Activated naive CD8-positive, alpha-beta T cell treated with anti-CD3 and anti-CD28 coated beads, Interleukin-2, amount 50 U/mL, for 16 hours (primary cell): ENCODE data around the gene AKAP13.
A peak's percentile ranks its signal among the peaks of the same experiment; 100 is the strongest.

Experiments used
- DNase-seq: peaks from one replicate; pipeline ENCODE4 v3.0.0-alpha.2; 2020; ENCODE audit warnings: low read depth, low spot score

AKAP13 gene

DNA sequence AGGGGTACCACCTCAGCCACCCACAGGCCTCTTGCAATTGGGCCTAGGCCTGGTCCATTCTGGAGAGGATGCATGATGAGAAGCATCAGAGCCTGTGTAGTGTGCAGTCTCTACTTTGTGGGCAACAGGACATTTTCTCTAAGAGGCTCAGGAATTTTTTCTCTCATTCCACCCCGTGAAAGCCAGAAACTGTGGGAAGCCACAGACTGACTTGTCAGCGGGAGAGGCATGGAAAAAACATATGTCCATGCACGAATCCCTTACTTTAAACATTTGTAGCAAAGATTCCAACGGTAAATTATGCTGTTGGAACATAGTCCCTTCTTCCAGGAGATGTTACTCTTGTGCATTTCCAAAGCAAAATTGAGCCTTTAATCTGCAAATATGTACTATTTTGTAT, 217.8 kb downstream of the AKAP13 start:
- DNase-seq: no peak

DNA sequence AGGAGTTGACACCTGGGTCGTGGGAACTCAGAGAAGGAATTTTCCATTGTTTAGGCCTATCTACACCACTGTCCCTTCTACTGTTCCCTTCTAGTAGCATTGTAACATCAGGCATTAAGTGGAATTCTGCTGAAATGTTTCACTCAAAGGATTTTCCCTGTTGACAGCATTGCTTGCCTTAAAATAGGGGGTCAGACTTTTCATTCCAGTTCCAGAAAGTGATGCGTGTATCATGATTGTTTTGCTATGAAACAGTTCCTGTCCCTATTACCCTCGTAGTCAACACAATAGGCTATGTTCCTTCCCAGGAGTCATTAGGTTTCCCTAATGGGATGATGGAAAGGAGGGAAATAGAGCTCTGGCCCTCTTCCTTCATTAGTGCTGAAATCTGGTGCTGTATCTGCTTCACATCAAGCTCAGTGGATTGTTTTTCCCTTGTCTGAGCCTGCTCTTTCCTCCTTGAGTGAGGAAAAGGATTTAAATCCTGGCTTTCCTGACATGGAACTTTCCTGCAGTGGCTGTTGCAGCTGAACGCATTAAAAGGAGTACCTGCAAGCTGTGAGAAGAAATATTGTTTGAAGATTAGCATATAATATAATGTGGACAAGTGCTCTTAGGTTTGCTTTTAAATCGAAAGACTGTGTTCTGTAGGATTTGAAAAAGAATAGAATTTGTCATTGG, 218.5 kb downstream of the AKAP13 start:
- no peak for DNase-seq

DNA sequence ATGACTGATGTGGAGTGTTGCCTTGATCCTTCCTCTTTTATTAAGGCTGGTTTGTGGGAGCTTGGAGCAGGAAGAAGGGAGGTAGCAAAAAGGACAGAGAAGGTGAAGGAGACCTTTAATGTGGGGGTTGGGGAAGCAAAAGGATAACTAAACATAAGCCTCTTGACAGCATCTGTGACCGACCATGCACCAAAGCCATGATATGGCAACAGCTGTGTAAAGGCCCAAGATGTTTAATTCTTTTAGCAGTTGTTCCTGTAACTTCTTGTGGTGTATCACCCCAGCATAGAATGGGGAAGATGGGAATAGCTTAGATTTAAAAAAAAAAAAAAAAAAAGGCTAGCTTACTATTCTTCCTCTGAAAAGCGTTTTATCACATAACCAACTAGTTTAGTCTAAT, 219.6 kb downstream of the AKAP13 start:
- no peak for DNase-seq

DNA sequence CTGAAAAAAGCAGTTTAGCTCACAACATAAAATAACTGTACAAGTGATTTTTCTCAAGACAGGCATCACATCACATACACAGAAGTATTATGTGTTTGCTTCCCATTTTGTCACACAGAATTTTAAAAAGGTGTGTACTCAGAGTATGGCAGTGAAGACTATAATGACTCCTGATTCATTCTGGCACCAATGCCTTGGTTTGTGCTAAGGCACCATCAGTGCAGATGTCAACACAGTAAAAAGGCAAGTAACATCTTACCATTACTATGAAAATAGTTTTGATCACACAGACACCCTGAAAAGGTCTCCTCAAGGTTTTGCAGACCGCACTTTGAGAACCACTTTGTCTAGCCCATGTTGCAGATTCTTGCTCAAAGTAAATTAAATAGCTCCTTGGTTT, 222.8 kb downstream of the AKAP13 start:
- DNase-seq: no peak

DNA sequence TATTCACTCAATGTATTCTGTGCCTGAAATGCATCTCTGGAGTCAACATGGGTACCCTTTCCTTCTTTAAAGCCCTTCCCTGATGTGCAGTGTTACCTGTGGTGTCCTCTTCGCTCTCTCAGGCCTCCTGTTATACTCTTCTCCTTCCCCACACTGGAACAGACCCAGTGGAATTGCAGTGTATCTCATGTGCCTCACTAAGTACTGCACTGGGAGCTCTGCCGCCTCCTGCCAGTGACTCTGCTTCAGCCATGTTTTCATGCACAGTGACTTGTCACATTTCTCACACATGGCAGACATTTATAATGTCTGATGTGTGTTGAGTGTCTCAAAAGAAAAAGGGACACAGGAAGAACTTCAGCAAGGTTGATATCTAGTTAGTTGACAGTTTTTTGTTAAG, 223.3 kb downstream of the AKAP13 start:
- no peak for DNase-seq

DNA sequence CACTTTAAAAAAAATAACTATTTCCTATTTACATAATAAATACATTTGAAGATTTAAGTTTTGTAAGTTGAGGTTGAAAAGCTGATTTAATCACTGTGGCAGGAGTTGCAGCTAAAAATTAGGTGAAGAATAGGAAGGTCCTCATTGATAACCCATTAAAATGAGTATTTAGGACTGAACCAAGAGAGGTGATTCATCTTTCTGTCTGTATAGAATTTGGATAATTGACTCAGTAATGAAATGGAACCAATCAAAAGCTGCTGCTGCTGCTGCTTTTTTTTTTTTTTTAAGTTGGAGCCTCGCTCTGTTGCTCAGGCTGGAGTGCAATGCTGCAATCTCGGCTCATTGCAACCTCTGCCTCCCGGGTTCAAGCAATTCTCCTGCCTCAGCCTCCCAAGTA, 223.8 kb downstream of the AKAP13 start:
- no peak for DNase-seq

DNA sequence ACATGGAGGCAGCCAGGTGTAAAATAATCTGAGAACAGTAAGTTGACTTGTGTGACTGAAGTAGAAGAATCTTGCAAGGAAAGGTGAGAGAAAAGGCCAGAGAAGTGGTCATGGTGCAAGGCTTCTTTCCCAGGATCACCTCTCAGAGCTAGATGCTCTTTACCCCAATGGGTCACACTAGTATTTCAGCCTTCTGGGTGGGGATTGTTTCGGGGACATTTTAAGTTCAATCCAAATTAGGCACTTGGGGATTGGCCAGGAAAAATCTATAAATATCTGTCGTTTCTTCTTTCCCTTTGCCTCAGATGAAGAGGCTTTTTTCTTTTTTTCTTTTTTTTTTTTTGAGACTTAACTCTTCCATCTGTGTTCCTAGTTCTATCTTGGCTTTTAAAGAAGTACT, 226.3 kb downstream of the AKAP13 start:
- no peak for DNase-seq

DNA sequence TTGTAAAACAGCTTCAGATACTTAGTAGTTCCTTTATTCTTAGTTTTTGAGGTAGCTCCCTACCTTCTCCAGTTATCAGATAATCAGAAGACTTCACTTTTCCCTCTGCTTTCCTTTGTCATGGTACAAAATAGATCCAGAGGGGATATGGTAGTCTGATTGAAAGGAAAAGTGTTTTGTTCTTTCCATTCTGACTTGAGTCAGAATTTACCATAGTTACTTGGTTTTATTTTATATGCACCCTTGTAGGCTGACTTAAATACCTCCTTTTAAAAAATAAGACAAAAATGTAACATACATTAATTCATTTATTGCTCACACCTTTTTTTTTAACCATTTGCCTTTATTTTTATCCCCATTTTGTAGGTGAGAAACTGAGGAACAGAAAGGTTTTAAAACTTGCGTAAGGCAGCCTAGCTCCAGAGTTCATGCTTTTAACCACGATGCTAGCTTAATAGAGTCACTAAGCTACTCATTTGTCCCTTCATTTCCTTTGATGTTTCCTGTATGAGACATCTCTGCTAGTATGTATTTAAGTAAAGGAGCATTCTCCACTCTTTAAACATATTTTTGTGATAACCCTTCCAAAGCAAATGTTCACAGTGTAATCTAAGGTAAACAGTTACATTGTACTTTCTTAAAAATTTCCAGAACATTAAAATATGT, 226.9 kb downstream of the AKAP13 start:
- no peak for DNase-seq

DNA sequence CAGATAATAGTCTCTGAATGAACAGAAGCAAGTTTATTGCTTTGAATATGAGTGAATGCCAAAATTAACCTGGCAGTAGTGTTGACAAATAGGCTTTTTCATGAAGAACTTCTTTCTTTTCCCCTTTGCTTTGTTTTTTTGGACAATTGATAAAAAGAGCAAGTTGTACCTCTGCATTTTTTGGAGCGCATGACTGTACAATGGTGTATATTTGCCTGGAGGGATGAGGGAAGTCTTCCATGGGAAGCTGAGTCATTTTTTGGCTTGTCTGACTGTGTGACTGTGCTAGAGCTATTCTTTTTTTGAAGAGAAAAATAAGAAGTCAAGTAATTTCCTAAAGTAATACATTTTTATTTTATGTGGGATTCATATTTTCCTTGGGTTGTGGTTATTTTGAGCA, 227.4 kb downstream of the AKAP13 start:
- no peak for DNase-seq

DNA sequence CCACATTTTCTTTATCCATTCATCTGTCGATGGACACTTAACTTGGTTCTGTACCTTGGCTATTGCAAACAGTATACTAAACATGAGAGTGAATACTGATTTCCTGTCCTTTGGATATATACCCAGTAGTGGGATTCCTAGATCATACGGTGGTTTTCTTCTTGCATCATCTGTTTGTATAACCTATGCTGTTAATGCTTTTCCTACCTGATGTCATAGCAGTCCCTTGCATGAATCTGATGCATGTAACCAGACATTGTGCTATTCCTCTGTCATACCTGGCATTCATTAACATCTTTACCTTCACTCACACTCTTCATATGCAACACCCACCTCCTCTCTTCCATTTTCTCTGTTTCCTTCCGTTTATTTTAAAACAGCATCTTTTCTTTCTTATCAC, 229.1 kb downstream of the AKAP13 start:
- no peak for DNase-seq

DNA sequence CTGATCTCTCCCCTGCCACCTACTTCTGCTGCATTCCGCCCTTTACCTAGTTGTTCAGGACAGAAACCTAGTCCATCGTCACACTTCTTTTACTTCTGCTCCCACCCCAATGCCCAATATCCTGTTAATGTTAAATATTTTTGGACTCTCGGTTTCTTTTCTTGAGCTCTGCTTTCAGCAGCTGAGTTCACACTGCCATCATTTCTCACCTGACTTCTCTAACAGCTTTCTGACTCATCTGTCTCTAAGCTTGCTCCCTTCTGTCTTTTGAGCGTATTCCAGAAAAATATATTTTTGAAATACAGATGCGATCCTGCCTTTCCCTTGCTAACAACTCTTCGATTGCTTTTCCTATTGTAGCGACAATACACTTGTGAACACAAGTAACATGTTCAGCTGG, 231.0 kb downstream of the AKAP13 start:
- no peak for DNase-seq

DNA sequence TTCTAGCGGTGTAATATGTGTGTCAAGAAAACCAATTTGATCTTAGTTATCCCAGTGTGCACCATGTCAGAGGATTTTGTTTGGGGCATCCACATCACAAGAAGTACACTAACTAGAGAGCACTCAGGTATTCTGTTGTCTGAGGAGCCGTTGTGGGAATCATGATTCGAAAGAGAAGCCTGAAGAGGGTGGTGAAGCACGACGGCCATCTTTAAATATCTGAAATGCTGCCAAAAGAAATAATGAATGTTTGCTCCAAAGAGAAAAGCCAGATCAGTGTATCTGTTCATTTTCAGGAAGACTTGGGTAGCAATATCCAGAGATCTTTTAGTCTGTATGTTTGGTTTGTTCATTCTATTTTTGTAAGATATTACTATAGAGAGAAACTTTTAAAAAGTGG, 233.7 kb downstream of the AKAP13 start:
- no peak for DNase-seq

DNA sequence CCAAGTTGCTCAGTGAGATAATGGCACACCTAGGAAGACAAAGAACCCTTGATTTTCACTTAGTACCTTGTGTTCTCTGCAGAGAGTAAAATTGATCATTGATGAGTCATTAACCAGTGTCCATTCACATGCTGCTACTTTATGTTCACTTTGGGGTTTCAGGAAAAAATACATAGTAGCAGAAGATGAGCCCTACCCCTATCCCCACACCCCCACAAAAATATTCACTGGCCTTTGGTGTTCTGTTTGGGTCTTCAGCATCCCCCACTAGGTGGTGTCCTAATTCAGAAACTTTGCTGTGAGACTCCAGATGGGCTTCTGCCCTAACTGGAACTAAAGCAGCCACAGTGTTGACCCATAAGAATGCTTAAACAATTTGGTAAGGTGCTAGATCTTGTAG, 235.5 kb downstream of the AKAP13 start:
- no peak for DNase-seq

DNA sequence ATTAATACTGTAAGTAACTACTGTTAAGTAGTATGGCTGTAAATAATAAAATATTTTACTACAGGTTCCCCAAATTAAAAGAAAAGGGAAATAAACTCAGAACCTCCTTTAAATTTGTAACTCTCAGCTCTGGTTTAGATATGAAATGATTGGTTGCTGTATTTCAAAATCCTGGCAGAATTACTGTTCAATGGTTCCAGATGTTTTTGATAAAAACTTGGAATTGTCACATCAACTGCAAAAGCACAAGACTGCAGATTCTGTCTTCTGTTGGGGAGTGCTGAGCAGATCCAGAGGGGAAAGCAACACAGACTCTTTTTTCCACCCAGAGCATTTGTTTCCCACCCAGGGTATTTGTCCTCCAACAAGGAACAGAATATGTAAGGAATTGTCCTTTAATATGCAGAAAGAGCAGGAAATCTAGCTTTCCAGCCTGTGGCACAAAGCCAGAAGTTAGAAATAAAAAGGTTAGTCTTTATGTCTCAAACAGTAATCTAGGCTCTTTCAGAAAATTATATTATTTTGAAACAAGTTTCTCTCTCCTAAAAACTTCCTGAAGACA, 236.2 kb downstream of the AKAP13 start:
- DNase-seq: no peak

DNA sequence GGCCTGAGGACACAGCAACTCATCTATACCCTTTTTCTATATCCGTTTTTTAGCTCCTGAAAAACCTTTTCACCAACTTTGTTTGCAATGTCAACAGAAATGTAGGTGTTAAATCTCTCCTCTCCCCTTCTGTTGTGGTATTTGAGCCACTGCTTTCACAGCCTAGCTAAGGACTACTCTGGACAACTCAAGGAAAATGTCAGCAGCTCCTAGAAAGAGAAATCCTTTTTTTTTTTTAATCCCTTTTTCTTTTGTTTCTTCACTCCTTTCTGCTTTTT, 237.8 kb downstream of the AKAP13 start:
- DNase-seq: no peak

DNA sequence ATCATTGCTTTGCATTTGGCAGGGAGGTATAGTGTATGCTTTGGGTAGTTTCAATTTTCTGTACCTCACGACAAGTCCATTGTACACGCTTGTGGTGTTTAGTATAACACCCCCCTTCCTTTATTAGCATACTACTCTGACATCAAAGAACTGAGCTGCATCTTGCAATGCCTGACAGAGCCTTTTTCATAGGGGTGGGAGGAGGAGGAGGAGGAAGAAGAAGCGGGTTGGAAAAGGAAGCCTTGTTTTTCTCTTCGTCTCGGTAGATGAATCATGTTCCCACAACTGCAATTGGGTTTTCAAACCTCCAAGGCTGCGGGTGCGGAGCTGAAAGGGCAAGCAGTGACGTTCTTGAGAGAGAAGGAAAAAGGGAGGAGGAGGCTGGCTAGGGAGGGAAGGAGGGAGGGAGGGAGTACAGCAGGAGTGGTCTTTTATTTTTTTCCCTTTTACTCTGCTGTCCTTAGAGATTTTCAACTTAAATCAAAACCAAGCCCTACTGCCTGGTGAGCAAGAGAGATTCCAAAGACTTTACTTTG, 238.6 kb downstream of the AKAP13 start:
- peak; percentile 25 for DNase-seq

DNA sequence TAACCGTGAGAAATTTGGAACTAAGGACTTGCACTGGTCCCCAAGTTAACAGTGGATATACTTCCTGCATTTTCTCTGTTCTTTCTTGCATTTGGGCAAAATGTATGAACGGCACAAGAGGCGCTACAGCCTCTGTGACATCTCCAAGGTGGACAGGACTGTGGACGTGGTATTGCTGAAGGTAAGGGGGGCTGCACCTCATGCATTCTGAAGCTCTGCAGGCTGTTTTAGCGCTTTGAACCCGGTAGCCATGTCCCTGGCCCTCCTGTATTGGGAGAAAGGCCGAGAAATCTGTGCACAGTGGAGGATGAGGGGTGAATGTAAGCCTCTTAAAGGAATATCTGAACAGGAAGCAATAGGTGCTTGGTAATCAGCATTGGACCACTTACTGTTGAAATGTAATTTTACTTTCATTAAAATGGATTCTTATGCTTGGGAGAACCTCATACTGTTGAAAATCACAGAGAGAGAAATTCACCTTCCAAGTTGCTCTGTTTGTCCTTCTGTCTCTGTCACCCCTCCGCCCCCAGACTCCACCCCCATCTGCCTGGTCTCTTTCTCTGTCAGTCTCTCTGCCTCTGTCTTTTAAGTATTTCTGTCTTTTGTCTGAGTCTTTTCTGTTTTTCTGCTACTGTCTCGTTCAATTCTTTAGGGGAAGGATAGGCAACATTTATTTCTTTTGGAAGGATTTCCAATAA, 239.7 kb downstream of the AKAP13 start:
- DNase-seq: no peak

DNA sequence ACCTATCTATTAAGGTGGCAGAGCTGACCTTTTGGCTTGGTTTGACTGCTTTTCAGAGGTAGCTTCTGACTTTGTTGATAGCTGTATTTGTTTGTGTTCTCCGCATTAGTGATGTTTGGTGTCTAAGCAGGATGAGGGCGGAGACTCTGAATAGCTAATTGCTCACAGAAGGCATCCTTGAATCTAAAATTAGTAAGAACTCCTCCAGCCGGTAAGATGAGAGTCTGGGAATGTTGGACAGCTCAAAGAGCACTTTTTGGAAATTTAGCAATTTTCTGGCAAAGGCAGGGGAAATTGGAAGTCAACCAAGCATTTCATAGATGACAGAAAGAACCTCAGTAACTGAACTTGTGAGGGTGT, 240.3 kb downstream of the AKAP13 start:
- DNase-seq: no peak

DNA sequence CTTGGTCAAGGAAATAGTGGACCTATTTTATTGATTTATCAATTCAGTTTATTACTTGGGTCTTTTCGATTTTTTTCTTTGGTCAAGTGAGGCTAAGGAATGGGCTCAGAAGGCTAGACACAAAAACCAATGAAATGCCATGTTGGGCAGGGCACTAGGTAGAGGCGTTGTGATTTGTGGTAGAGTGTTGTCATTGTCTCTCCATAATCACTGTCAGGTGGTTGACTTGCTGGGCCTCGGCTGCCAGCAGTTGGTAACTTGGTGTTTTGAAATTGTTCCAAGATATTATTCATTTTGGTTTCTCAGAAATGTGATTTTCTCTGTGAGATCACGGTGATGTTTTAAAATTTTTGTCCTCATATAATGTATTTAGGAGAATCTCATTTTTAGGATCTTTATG, 240.7 kb downstream of the AKAP13 start:
- DNase-seq: no peak

DNA sequence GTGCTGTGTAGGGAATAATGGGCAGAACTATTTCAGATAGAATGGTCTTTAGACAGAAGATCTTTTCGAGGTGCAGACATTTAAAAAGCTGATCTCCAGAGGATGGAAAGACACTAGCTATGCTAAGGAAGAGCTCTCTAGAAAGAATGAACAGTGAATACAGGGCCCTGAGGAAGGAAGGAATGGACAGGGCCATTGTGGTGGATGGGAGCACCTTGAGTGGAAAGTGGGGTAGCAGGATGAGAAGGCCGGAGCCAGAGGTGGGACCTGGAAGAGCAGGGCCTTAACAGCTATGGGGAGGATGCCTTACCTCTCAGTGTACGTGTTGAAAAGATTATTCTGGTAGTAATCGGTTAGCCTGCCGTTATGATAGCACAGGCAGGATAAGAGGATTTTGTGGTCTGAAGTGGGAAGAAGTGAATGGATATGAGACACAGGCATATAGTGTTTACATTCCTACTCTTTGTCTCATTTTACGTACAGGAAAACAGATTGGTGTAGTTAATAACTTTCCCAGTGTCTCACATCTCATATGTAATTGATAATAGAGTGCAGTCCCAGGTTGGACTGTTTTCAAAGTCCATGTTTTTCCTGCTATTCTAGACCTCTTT, 241.9 kb downstream of the AKAP13 start:
- DNase-seq: no peak

DNA sequence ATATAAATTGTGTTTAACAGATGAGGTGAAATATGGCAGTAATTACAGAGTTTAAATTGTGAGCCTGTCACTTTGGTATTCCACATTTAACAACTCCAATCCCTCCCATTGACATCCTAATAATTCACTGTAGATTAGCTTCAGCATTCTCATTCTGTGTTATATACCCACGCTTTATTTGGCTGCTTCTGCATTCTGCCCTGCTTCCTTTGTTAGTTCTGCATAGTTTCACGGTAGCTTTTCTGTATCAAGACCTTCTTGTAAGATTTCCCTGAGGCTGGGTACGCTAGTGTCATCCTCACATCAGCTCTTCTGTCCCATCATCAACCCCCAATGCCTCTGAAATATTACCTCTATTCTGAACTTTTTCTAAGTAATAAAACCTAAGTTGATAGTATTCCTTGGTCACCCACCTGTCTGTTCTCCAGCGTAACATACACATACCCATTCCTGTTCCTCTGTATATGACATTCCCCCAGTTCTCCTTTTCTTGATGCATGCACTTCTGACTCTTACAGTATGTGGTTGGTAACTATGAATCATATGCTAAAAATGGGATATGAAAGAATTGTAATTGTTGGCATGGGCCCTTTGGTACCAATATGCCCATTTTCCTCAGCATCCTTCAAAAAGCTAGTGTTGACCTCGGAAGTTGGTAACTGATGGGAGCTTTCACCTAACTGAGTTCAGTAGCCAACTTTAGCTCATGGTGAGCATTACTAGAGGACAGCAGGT, 243.1 kb downstream of the AKAP13 start:
- DNase-seq: no peak

DNA sequence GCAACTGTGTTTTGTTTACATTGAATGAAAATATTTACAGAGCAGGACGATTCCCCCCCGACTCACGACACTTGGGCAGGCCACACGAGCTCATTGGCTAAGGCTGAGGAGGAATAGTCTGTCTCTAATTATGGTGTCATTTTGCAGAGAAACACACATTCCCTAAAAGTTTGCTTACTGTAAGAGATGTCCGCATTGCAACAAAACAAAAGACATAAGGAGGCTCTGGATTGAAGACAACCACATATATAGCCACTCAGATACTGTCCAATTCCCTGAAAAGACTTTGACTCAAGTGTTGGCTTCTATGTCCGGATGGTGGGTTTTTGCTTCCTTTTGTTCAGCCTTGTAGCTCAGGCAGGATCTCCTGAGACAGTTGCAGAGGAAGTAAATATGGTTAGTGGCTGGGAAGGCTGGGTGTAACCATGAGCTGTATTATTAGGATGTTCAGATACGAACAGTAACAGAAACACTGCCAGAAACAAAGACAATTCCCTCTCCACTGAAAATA, 243.9 kb downstream of the AKAP13 start:
- no peak for DNase-seq
